Natural killer cell (primary cell): ENCODE data around the gene TRAPPC1. TPM values are rescaled to one million over a fixed set of nuclear protein-coding genes. Genes with fewer than 3 reads are reported as not detected.
A peak's percentile ranks its signal among the peaks of the same experiment; 100 is the strongest.

ENCODE experiments used
- ATAC-seq, 3 donors: fragments of 150-1000 bp in 2 of 3; fragments of 200-7000 bp in 1 of 3; cut with Tn5 transposase; 1 replicate in 1 of 3; 2 replicates in 2 of 3; pipeline ENCODE4 v1.10.0; 2021; ENCODE audit warnings: mild to moderate bottlenecking in 2 of 3, moderate library complexity in 2 of 3
- DNase-seq, 2 donors: peaks; one replicate each; pipeline versions ENCODE4 v3.0.0 to v3.0.0-alpha.2; 2013 to 2021; ENCODE audit warnings: mixed read lengths in 1 of 2
- H3K27ac ChIP-seq: one replicate; pipeline ENCODE4 v1.5.1; 2013; ENCODE audit warnings: mild to moderate bottlenecking, low read length
- H3K27me3 ChIP-seq: one replicate; pipeline ENCODE4 v1.6.1; 2013; ENCODE audit warnings: low read length; ENCODE audit not compliant: control insufficient read depth, insufficient read depth
- H3K36me3 ChIP-seq: one replicate; pipeline ENCODE4 v1.6.1; 2013; ENCODE audit warnings: low read length; ENCODE audit not compliant: control insufficient read depth, insufficient read depth
- H3K4me1 ChIP-seq: one replicate; pipeline ENCODE4 v1.6.1; 2013; ENCODE audit warnings: low read length; ENCODE audit not compliant: control insufficient read depth, insufficient read depth
- H3K4me3 ChIP-seq: one replicate; pipeline ENCODE4 v1.5.1; 2013; ENCODE audit warnings: low read length
- H3K9me3 ChIP-seq: one replicate; pipeline ENCODE4 v1.6.1; 2013; ENCODE audit warnings: low read length; ENCODE audit not compliant: control insufficient read depth, insufficient read depth
- H3K27ac Mint-ChIP-seq, 2 donors: one replicate each; pipeline ENCODE4 v1.8.0; 2022; ENCODE audit warnings: mild to moderate bottlenecking in 2 of 2, mixed read lengths in 2 of 2, moderate library complexity in 1 of 2
- H3K27me3 Mint-ChIP-seq, 2 donors: one replicate each; pipeline ENCODE4 v1.8.0; 2022; ENCODE audit warnings: low read depth in 2 of 2, mixed read lengths in 2 of 2
- H3K36me3 Mint-ChIP-seq: one replicate; pipeline ENCODE4 v1.8.0; 2022; ENCODE audit warnings: mixed read lengths
- H3K4me1 Mint-ChIP-seq, 2 donors: one replicate each; pipeline ENCODE4 v1.8.0; 2022; ENCODE audit warnings: mixed read lengths in 2 of 2
- H3K4me3 Mint-ChIP-seq: one replicate; pipeline ENCODE4 v1.8.0; 2022; ENCODE audit warnings: mild to moderate bottlenecking, moderate library complexity, mixed read lengths
- H3K9me3 Mint-ChIP-seq, 2 donors: one replicate each; pipeline ENCODE4 v1.8.0; 2022; ENCODE audit warnings: mixed read lengths in 2 of 2
- WGBS: methylation state at CpG from one replicate; pipeline ENCODE4 v1.1.7; 2013; ENCODE audit warnings: missing lambda C conversion rate; ENCODE audit not compliant: insufficient coverage; 5-methylcytosine and 5-hydroxymethylcytosine counted together
- intact Hi-C: fragments of 100-400 bp; cut with micrococcal nuclease; formaldehyde crosslinking; loops from one replicate; pipeline ENCODE4 v1.14.2; 2022
- total RNA-seq, 4 donors: library from RNA; stranded (reverse); fragments of 120-200 nt in 1 of 4; gene quantifications; one replicate each; pipeline versions ENCODE4 v1.2.3 to v1.2.4, GENCODE V29; 2013 to 2022
- TF ChIP-seq, protein P1 (sequence below): fragments of 200-600 bp; IDR thresholded peaks from one replicate; pipeline ENCODE4 v1.8.0; 2022; ENCODE audit warnings: antibody characterized with exemption

Gene TRAPPC1
- total RNA-seq, 3 donors from 2014 or later (not counting 1 experiment from before 2014, with no cell fraction given) = 122 to 144 (median 135) TPM

GRCh38 chr17:7930841-7931631 is 710 bp downstream of the TRAPPC1 start:
- intact Hi-C loops = loop anchor here (5.0 kb wide), 2 partner anchors 44 to 89 kb away; partner anchors contain the start of gene CHD3
- peaks cover 36 to 54% of the 10 kb centered on the region in 2 donors for H3K4me1 Mint-ChIP-seq
- no peaks in the 10 kb centered on the region for H3K27me3 Mint-ChIP-seq
- Histone ChIP-seq H3K4me3 (peak overlapping the region; percentile 74), H3K9me3 (no peaks in the 10 kb centered on the region), H3K36me3 (peaks cover 3% of the 10 kb centered on the region), H3K4me1 (peaks cover 31% of the 10 kb centered on the region), H3K27ac (peak overlapping the region; percentile 79), H3K27me3 (no peaks in the 10 kb centered on the region)
- WGBS = 51% methylated on average over 20 of the region's 20 CpGs
- no peaks in the 10 kb centered on the region for H3K36me3 Mint-ChIP-seq
- H3K9me3 Mint-ChIP-seq = no peaks in the 10 kb centered on the region
- peak overlapping the region; percentile 96 to 98 for H3K27ac Mint-ChIP-seq
- no peak for DNase-seq
- H3K4me3 Mint-ChIP-seq = peak overlapping the region; percentile 99
- no peak for ATAC-seq
- TF ChIP-seq, protein P1, sequence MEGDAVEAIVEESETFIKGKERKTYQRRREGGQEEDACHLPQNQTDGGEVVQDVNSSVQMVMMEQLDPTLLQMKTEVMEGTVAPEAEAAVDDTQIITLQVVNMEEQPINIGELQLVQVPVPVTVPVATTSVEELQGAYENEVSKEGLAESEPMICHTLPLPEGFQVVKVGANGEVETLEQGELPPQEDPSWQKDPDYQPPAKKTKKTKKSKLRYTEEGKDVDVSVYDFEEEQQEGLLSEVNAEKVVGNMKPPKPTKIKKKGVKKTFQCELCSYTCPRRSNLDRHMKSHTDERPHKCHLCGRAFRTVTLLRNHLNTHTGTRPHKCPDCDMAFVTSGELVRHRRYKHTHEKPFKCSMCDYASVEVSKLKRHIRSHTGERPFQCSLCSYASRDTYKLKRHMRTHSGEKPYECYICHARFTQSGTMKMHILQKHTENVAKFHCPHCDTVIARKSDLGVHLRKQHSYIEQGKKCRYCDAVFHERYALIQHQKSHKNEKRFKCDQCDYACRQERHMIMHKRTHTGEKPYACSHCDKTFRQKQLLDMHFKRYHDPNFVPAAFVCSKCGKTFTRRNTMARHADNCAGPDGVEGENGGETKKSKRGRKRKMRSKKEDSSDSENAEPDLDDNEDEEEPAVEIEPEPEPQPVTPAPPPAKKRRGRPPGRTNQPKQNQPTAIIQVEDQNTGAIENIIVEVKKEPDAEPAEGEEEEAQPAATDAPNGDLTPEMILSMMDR = no peak

DNA sequence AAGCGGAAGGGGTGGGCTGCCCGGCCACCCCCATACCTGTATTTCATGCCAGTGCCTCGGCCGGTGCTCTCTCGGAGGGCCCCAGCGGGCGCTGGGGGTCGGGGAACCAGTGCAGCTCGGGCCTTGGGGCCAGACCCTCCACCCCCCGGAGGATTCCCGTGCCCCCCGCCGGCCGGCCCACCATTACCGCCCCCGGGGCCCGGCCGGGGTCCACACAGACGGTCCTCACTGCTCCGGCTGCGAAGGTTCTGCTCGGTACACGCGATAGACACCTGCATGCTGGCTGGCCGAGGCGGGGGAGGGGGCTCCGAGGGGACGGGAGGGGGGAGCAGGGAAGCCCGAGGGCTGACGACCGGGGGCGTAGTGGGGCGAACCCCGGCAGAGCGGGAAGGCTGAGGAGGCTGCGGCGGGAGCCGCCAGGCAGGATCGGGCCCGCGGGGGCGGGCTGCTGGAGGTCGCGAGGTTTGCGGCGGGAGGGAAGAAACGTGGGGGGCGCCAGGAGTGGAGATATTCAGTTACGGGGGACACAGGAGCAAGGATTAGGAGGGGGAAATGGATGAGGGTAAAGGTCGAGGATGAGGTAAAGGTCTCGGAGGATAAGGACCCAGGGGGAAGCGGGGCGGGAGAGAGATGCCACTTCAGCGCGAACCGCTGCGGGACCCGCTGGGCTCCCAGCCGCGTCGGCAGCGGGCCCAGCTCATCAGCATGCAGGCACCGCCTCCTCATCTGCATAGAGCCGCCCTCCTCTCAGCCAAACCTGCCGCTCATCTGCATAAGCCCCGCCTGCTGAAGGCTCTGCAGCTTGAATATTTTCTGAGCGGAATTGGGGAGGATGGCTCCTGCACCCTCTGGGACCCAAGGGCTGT is 2.4 kb downstream of the TRAPPC1 start, which contains the start of gene KCNAB3:
TSS of gene KCNAB3 (minus strand) at position 699 of the 866 bp plus-strand sequence. CDS start at position 278, 421 bp downstream.
- Histone ChIP-seq H3K27ac (no peak within 1 kb of the TSS), H3K9me3 (no peaks in the 10 kb centered on the region), H3K4me1 (peaks cover 31% of the 10 kb centered on the region), H3K36me3 (peaks cover 3% of the 10 kb centered on the region), H3K4me3 (no peak within 1 kb of the TSS), H3K27me3 (no peaks in the 10 kb centered on the region)
- Mint-ChIP-seq H3K36me3 (no peaks in the 10 kb centered on the region), H3K27ac (peak within 1 kb of the TSS; percentile 96 to 98), H3K4me3 (peak within 1 kb of the TSS; percentile 99), H3K27me3 (no peaks in the 10 kb centered on the region), H3K9me3 (no peaks in the 10 kb centered on the region), H3K4me1 (peaks cover 36 to 42% of the 10 kb centered on the region in 2 donors)
- ATAC-seq = no peak
- peak in 1 of 2 donors; percentile 79 for DNase-seq
- TF ChIP-seq, protein P1 = no peak
- intact Hi-C loops = loop anchor here (5.0 kb wide), 2 partner anchors 42 to 87 kb away; partner anchors contain the start of gene CHD3
- WGBS = 75% methylated on average over 67 of the region's 67 CpGs

GRCh38 chr17:7927596-7927995 is 4.2 kb downstream of the TRAPPC1 start:
- intact Hi-C loops = no loop called here
- H3K9me3 ChIP-seq = no peaks in the 10 kb centered on the region
- Mint-ChIP-seq H3K4me1 (peaks cover 29 to 35% of the 10 kb centered on the region in 2 donors), H3K9me3 (no peaks in the 10 kb centered on the region), H3K27ac (peak overlapping the region in 1 of 2 donors; percentile 61), H3K36me3 (no peaks in the 10 kb centered on the region), H3K27me3 (no peaks in the 10 kb centered on the region), H3K4me3 (peak overlapping the region; percentile 33)
- H3K27ac ChIP-seq = no peak overlapping the region
- no peaks in the 10 kb centered on the region for H3K27me3 ChIP-seq
- no peak for DNase-seq
- H3K4me3 ChIP-seq = no peak overlapping the region
- H3K36me3 ChIP-seq = peaks cover 3% of the 10 kb centered on the region
- WGBS = 96% methylated on average over 3 of the region's 3 CpGs
- peaks cover 32% of the 10 kb centered on the region for H3K4me1 ChIP-seq
- no peak for ATAC-seq
- TF ChIP-seq, protein P1 = no peak
